H1 (cell line): ENCODE results near the gene FBXL15.

Experiments used
- CEBPB ChIP-seq: IDR thresholded peaks from 2 replicates; pipeline ENCODE4 v1.6.1; 2012; ENCODE audit warnings: low read depth, low read length
- CTCF ChIP-seq, 3 experiments: IDR thresholded peaks; 1 replicate in 2 of 3; 2 replicates in 1 of 3; pipeline versions ENCODE4 v1.5.1 to v1.6.1; 2011; ENCODE audit warnings: low read length in 3 of 3, mild to moderate bottlenecking in 3 of 3, inconsistent platforms in 2 of 3, low read depth in 1 of 3, moderate library complexity in 1 of 3; ENCODE audit not compliant: insufficient read depth in 1 of 3; ENCODE audit errors: control extremely low read depth in 1 of 3
- EGR1 ChIP-seq: IDR thresholded peaks from 2 replicates; pipeline ENCODE4 v1.6.1; 2011; ENCODE audit warnings: low read depth, low read length, borderline replicate concordance
- EZH2 ChIP-seq: fragments of 200-600 bp; sonication (generic); IDR thresholded peaks from 2 replicates; pipeline ENCODE4 v1.7.1; 2012; ENCODE audit warnings: low read depth, mild to moderate bottlenecking, moderate library complexity, low read length, inconsistent platforms; ENCODE audit not compliant: severe bottlenecking
- MAFK ChIP-seq: IDR thresholded peaks from 2 replicates; pipeline ENCODE4 v1.6.1; 2012; ENCODE audit warnings: low read depth, mild to moderate bottlenecking, improper control_type of control experiment, low read length
- POLR2A ChIP-seq, 2 experiments: IDR thresholded peaks; 1 replicate in 1 of 2; 2 replicates in 1 of 2; pipeline ENCODE4 v1.6.1; 2011; ENCODE audit warnings: low read depth in 2 of 2, low read length in 2 of 2, mild to moderate bottlenecking in 2 of 2; ENCODE audit errors: control extremely low read depth in 1 of 2
- POLR2AphosphoS5 ChIP-seq: IDR thresholded peaks from 2 replicates; pipeline ENCODE4 v1.6.1; 2011; ENCODE audit warnings: low read depth, low read length
- RNF2 ChIP-seq: fragments of 200-900, 300-1000 bp; sonication (generic); IDR thresholded peaks from 2 replicates; pipeline ENCODE4 v1.7.1; 2016; ENCODE audit warnings: borderline replicate concordance, low read depth, mild to moderate bottlenecking, antibody characterized with exemption, low read length; ENCODE audit not compliant: poor library complexity, severe bottlenecking; ENCODE audit errors: missing control alignments
- SP1 ChIP-seq: IDR thresholded peaks from 2 replicates; pipeline ENCODE4 v1.6.1; 2011; ENCODE audit warnings: low read depth, low read length
- SRF ChIP-seq: IDR thresholded peaks from 2 replicates; pipeline ENCODE4 v1.6.1; 2011; ENCODE audit warnings: mild to moderate bottlenecking, low read depth, low read length, moderate library complexity
- TEAD4 ChIP-seq: IDR thresholded peaks from 2 replicates; pipeline ENCODE4 v1.6.1; 2012; ENCODE audit warnings: low read depth, low read length, inconsistent platforms, mixed read lengths
- USF2 ChIP-seq: IDR thresholded peaks from 2 replicates; pipeline ENCODE4 v1.6.1; 2011; ENCODE audit warnings: low read length, improper control_type of control experiment

- TF ChIP-seq MAFK (no peak), SRF (no peak), USF2 (no peak), CTCF (IDR thresholded peaks at IDR 0.05; ENCODE audit: control extremely low read depth in 1 of 3, insufficient read depth in 1 of 3, low read depth in 1 of 3, low read length in 3 of 3) (no peak), POLR2AphosphoS5 (0 out of 2 replicates have a peak, but pooled peaks have one; percentile 10), EZH2 (no peak), CEBPB (no peak), RNF2 (no peak), SP1 (no peak), EGR1 (no peak), POLR2A (IDR thresholded peaks at IDR 0.05; ENCODE audit: control extremely low read depth in 1 of 2, low read depth in 2 of 2, low read length in 2 of 2) (no peak), TEAD4 (no peak)
These were observed 15.0 kb upstream of the FBXL15 start for GRCh38 chr10:102405632-102406031.
